ENCODE data around the gene ALG10B. TPM values are rescaled to one million over a fixed set of nuclear protein-coding genes. Genes with fewer than 3 reads are reported as not detected.

The ALG10B gene
- total RNA-seq (ENCODE audit: low replicate concordance) = 10.5 and 14.0 TPM in 2 replicates
- long read RNA-seq, full-length matches to known transcripts = 14 of 15 reads
- long read RNA-seq, partial matches to known transcripts = 0 of 15 reads
- long read RNA-seq, other reads (novel, unspliced or antisense) = 1 of 15 reads

GRCh38 chr12:38316391-38317129, at the start of gene ALG10B:
ALG10B (plus strand) TSS chr12:38316774; CDS start chr12:38316894, 120 bp downstream.
- Mint-ChIP-seq H3K4me3 (peak within 1 kb of the TSS; percentile 96), H3K4me1 (ENCODE audit: unreplicated experiment) (peaks cover 13% of the 10 kb centered on the region), H3K27me3 (no peaks in the 10 kb centered on the region), H3K9me3 (no peaks in the 10 kb centered on the region), H3K27ac (peak within 1 kb of the TSS; percentile 94), H3K36me3 (peaks cover 4% of the 10 kb centered on the region)
- DNase-seq (ENCODE audit: extremely low spot score, unreplicated experiment) = peak; percentile 95
- TF ChIP-seq, protein P1, sequence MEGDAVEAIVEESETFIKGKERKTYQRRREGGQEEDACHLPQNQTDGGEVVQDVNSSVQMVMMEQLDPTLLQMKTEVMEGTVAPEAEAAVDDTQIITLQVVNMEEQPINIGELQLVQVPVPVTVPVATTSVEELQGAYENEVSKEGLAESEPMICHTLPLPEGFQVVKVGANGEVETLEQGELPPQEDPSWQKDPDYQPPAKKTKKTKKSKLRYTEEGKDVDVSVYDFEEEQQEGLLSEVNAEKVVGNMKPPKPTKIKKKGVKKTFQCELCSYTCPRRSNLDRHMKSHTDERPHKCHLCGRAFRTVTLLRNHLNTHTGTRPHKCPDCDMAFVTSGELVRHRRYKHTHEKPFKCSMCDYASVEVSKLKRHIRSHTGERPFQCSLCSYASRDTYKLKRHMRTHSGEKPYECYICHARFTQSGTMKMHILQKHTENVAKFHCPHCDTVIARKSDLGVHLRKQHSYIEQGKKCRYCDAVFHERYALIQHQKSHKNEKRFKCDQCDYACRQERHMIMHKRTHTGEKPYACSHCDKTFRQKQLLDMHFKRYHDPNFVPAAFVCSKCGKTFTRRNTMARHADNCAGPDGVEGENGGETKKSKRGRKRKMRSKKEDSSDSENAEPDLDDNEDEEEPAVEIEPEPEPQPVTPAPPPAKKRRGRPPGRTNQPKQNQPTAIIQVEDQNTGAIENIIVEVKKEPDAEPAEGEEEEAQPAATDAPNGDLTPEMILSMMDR (conservative IDR thresholded peaks at IDR 0.05) = peak; percentile 81

- Mint-ChIP-seq H3K27me3 (no peaks in the 10 kb centered on the region), H3K4me3 (no peak overlapping the region), H3K27ac (no peak overlapping the region), H3K9me3 (no peaks in the 10 kb centered on the region), H3K36me3 (no peaks in the 10 kb centered on the region), H3K4me1 (ENCODE audit: unreplicated experiment) (no peaks in the 10 kb centered on the region)
- no peak for DNase-seq (ENCODE audit: extremely low spot score, unreplicated experiment)
- TF ChIP-seq, protein P1 (conservative IDR thresholded peaks at IDR 0.05) = no peak
Observed at GRCh38 chr12:38268612-38269011, 48.0 kb upstream of the ALG10B start.

GRCh38 chr12:38269897-38270296, 46.7 kb upstream of the ALG10B start:
- Mint-ChIP-seq H3K36me3 (no peaks in the 10 kb centered on the region), H3K4me1 (ENCODE audit: unreplicated experiment) (no peaks in the 10 kb centered on the region), H3K27ac (no peak overlapping the region), H3K4me3 (no peak overlapping the region), H3K27me3 (no peaks in the 10 kb centered on the region), H3K9me3 (no peaks in the 10 kb centered on the region)
- TF ChIP-seq, protein P1 (conservative IDR thresholded peaks at IDR 0.05) = no peak
- DNase-seq (ENCODE audit: extremely low spot score, unreplicated experiment) = no peak

DNA sequence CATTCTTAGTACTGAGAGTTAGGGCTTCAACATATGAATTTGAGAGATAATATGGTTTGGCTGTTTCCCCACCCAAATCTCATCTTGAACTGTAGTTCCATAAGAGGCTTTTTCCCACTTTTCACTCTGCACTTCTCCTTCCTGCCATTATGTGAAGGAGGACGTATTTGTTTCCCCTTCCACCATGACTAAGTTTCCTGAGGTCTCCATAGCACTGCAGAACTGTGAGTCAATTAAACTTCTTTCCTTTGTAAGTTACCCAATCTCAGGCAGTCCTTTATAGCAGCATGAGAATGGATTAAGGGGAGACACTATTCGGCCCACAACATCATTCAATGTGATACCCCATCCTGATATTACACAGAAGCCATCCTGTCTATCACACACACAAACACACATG, 36.8 kb upstream of the ALG10B start:
- no peaks in the 10 kb centered on the region for H3K36me3 Mint-ChIP-seq
- no peaks in the 10 kb centered on the region for H3K4me1 Mint-ChIP-seq (ENCODE audit: unreplicated experiment)
- TF ChIP-seq, protein P1 (conservative IDR thresholded peaks at IDR 0.05) = no peak
- H3K4me3 Mint-ChIP-seq = no peak overlapping the region
- H3K9me3 Mint-ChIP-seq = no peaks in the 10 kb centered on the region
- H3K27me3 Mint-ChIP-seq = no peaks in the 10 kb centered on the region
- DNase-seq (ENCODE audit: extremely low spot score, unreplicated experiment) = no peak
- no peak overlapping the region for H3K27ac Mint-ChIP-seq

- Mint-ChIP-seq H3K36me3 (no peaks in the 10 kb centered on the region), H3K4me1 (ENCODE audit: unreplicated experiment) (no peaks in the 10 kb centered on the region), H3K27me3 (no peaks in the 10 kb centered on the region), H3K27ac (no peak overlapping the region), H3K4me3 (no peak overlapping the region), H3K9me3 (no peaks in the 10 kb centered on the region)
- TF ChIP-seq, protein P1 (conservative IDR thresholded peaks at IDR 0.05) = no peak
- DNase-seq (ENCODE audit: extremely low spot score, unreplicated experiment) = no peak
Observed at GRCh38 chr12:38282886-38283285, 33.7 kb upstream of the ALG10B start.

Measured in type B pancreatic cell (in vitro differentiated cells).